GM12874 (cell line): ENCODE data around the gene MNX1.

Experiments used
- CTCF ChIP-seq: IDR thresholded peaks from 2 replicates; pipeline ENCODE4 v1.5.1; 2011; ENCODE audit warnings: low read depth, mild to moderate bottlenecking, control low read depth, low read length, moderate library complexity; ENCODE audit not compliant: insufficient read depth

MNX1 gene

GRCh38 chr7:157053118-157053517, 42.7 kb upstream of the MNX1 start:
- no peak for TF ChIP-seq CTCF

GRCh38 chr7:157047148-157047547, 36.7 kb upstream of the MNX1 start:
- no peak for TF ChIP-seq CTCF

GRCh38 chr7:157046681-157047080, 36.2 kb upstream of the MNX1 start:
- no peak for TF ChIP-seq CTCF

- TF ChIP-seq CTCF = no peak
Observed at GRCh38 chr7:157044943-157045660, 34.6 kb upstream of the MNX1 start.

- no peak for TF ChIP-seq CTCF
Observed at GRCh38 chr7:157044147-157044687, 33.8 kb upstream of the MNX1 start.

GRCh38 chr7:157043745-157044144, 33.3 kb upstream of the MNX1 start:
- no peak for TF ChIP-seq CTCF

GRCh38 chr7:157041514-157042277, 31.2 kb upstream of the MNX1 start:
- TF ChIP-seq CTCF = no peak
